HCT116 (cell line): ENCODE measurements around the gene FER. TPM values are rescaled to one million over a fixed set of nuclear protein-coding genes. Genes with fewer than 3 reads are reported as not detected.

ENCODE experiments used
- ATAC-seq: fragments of 200-7000 bp; cut with Tn5 transposase; 2 replicates; pipeline ENCODE4 v1.9.1; 2020; ENCODE audit warnings: mild to moderate bottlenecking, moderate library complexity
- BruUV-seq: library from RNA; stranded (reverse); fragments of 400-500 nt; replicated peaks from 2 replicates; lab custom pipeline; 2021; lab: Mats Ljungman, UMichigan
- CTCF ChIA-PET: fragments of 300-600 bp; sonication (Branson Sonifier 250); formaldehyde crosslinking; loops from one replicate; lab custom pipeline; 2021; ENCODE audit warnings: antibody characterized with exemption; lab: Charles Lee
- POLR2A ChIA-PET: fragments of 300-600, 350-600 bp; sonication (Branson Sonifier 250); formaldehyde crosslinking; loops from one replicate; lab custom pipeline; 2021; ENCODE audit warnings: antibody characterized with exemption; lab: Charles Lee
- RAD21 ChIA-PET, 2 experiments: fragments of 300-600 bp; sonication (Branson Sonifier 250); formaldehyde crosslinking; loops; one replicate each; lab custom pipeline; 2023; ENCODE audit warnings: low total read pairs in 2 of 2; ENCODE audit not compliant: uncharacterized antibody in 2 of 2, unreplicated experiment in 2 of 2, low non-redundant PET in 1 of 2; lab: Charles Lee
- DNase-seq: peaks from one replicate; pipeline ENCODE4 v3.0.0-alpha.2; 2010; ENCODE audit warnings: low read depth, low spot score
- H2AFZ ChIP-seq: fragments of 200-600 bp; shearing (Covaris generic), sonication (generic); 2 replicates; pipeline ENCODE4 v1.6.1; 2017; ENCODE audit warnings: low read depth, mixed run types, mixed read lengths, antibody characterized with exemption, low read length; ENCODE audit not compliant: poor library complexity, severe bottlenecking
- H3K27ac ChIP-seq: 2 replicates; pipeline ENCODE4 v1.5.1; 2012; ENCODE audit warnings: low read depth, low read length
- H3K27me3 ChIP-seq: fragments of 200-600 bp; sonication (generic); 2 replicates; pipeline ENCODE4 v1.6.1; 2016; ENCODE audit warnings: mixed run types, low read length, mixed read lengths; ENCODE audit not compliant: insufficient read depth
- H3K36me3 ChIP-seq, 2 experiments: fragments of 200-500 bp in 1 of 2; fragments of 200-600 bp in 1 of 2; sonication (Bioruptor generic) in 1 of 2; sonication (generic) in 1 of 2; 2 replicates each; pipeline versions ENCODE4 v1.5.1 to v1.6.1; 2014 to 2016; ENCODE audit warnings: low read length in 2 of 2, inconsistent platforms in 1 of 2, mixed read lengths in 1 of 2, mixed run types in 1 of 2; ENCODE audit not compliant: insufficient read depth in 2 of 2, control insufficient read depth in 1 of 2
- H3K4me1 ChIP-seq, 2 experiments: fragments of 200-600 bp in 1 of 2; sonication (generic) in 1 of 2; 2 replicates each; pipeline versions ENCODE4 v1.5.1 to v1.6.1; 2012 to 2017; ENCODE audit warnings: low read length in 2 of 2, inconsistent platforms in 1 of 2, mild to moderate bottlenecking in 1 of 2, mixed read lengths in 1 of 2, mixed run types in 1 of 2, moderate library complexity in 1 of 2; ENCODE audit not compliant: insufficient read depth in 2 of 2, control insufficient read depth in 1 of 2
- H3K4me2 ChIP-seq: fragments of 200-600 bp; sonication (generic); 2 replicates; pipeline ENCODE4 v1.6.1; 2017; ENCODE audit warnings: mixed run types, low read length, mixed read lengths
- H3K4me3 ChIP-seq, 2 experiments: fragments of 200-600 bp in 1 of 2; sonication (generic) in 1 of 2; replicated peaks in 1 of 2; 2 replicates each; pipeline ENCODE4 v1.5.1; 2011 to 2016; ENCODE audit warnings: low read length in 2 of 2, control low read depth in 1 of 2, low read depth in 1 of 2, mild to moderate bottlenecking in 1 of 2, mixed read lengths in 1 of 2, mixed run types in 1 of 2
- H3K79me2 ChIP-seq: fragments of 200-600 bp; sonication (generic); 2 replicates; pipeline ENCODE4 v1.6.1; 2017; ENCODE audit warnings: mild to moderate bottlenecking, mixed run types, low read length, moderate library complexity, mixed read lengths; ENCODE audit not compliant: insufficient read depth
- H3K9ac ChIP-seq: fragments of 200-600 bp; sonication (generic); 2 replicates; pipeline ENCODE4 v1.6.1; 2016; ENCODE audit warnings: low read length, mixed read lengths
- H3K9me2 ChIP-seq: fragments of 200-600 bp; sonication (generic), shearing (Covaris generic); 2 replicates; pipeline ENCODE4 v1.6.1; 2017; ENCODE audit warnings: mixed run types, mild to moderate bottlenecking, moderate library complexity; ENCODE audit not compliant: insufficient read depth
- H3K9me3 ChIP-seq, 2 experiments: fragments of 200-500 bp in 1 of 2; fragments of 200-600 bp in 1 of 2; sonication (Bioruptor generic) in 1 of 2; sonication (generic) in 1 of 2; 2 replicates each; pipeline ENCODE4 v1.6.1; 2014 to 2017; ENCODE audit warnings: low read length in 2 of 2, mixed read lengths in 2 of 2, inconsistent platforms in 1 of 2, low read depth in 1 of 2, mild to moderate bottlenecking in 1 of 2, mixed run types in 1 of 2, moderate library complexity in 1 of 2; ENCODE audit not compliant: control insufficient read depth in 1 of 2, insufficient read depth in 1 of 2
- H4K20me1 ChIP-seq: fragments of 200-600 bp; sonication (generic), shearing (Covaris generic); 2 replicates; pipeline ENCODE4 v1.6.1; 2017; ENCODE audit warnings: mixed run types, mild to moderate bottlenecking, moderate library complexity; ENCODE audit not compliant: insufficient read depth
- ELF1 ChIP-seq: IDR thresholded peaks from 2 replicates; pipeline ENCODE4 v1.6.1; 2012; ENCODE audit warnings: low read depth, borderline replicate concordance
- POLR2AphosphoS5 ChIP-seq: IDR thresholded peaks from 2 replicates; pipeline ENCODE4 v1.6.1; 2011; ENCODE audit warnings: mild to moderate bottlenecking, low read depth, low read length, moderate library complexity
- RAD21 ChIP-seq: IDR thresholded peaks from 2 replicates; pipeline ENCODE4 v1.6.1; 2012; ENCODE audit warnings: low read depth, mild to moderate bottlenecking
- SIN3A ChIP-seq: IDR thresholded peaks from 2 replicates; pipeline ENCODE4 v1.6.1; 2012; ENCODE audit warnings: low read depth
- TCF7L2 ChIP-seq: IDR thresholded peaks from 2 replicates; pipeline ENCODE4 v1.7.0; 2011; ENCODE audit warnings: borderline replicate concordance, inconsistent platforms; ENCODE audit not compliant: insufficient read depth, insufficient read length; ENCODE audit errors: extremely low read depth
- YY1 ChIP-seq: IDR thresholded peaks from 2 replicates; pipeline ENCODE4 v1.6.1; 2011; ENCODE audit warnings: low read length, low read depth, moderate library complexity, mild to moderate bottlenecking; ENCODE audit not compliant: insufficient replicate concordance; ENCODE audit errors: extremely low read depth
- intact Hi-C: fragments of 100-400 bp; cut with micrococcal nuclease; formaldehyde crosslinking; loops from 2 replicates; pipeline ENCODE4 v1.10.0; 2022
- total RNA-seq: library from RNA; stranded (reverse); gene quantifications from one replicate; pipeline ENCODE4 v1.2.1, GENCODE V29; 2021; ENCODE audit not compliant: unreplicated experiment
- TF ChIP-seq, protein P1 (sequence below): IDR thresholded peaks from 2 replicates; pipeline ENCODE4 v1.6.1; 2011; ENCODE audit warnings: mild to moderate bottlenecking, low read length, moderate library complexity; ENCODE audit not compliant: insufficient replicate concordance; ENCODE audit errors: extremely low read depth

The FER gene
- total RNA-seq, 1 experiment from 2014 or later, result 32.0 TPM

DNA sequence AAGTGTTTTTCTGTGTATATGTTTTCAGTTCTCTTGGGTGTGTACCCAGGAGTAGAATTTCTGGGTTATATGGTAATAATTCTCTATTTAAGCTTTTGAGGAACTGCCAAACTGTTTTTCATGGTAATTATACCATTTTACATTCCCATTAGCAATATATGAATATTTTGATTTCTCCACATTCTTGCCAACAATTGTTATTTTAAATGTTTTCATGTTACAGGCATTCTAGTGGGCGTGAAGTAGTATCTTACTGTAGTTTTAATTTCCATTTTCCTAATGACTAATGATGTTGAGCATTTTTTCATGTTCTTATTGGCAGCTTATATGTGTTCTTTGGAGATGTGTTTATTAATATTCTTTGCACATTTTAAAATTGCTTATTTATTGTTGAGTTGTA lies 199.5 kb downstream of the FER start:
- Histone ChIP-seq H3K27ac (no peak overlapping the region), H3K4me3 (no peak overlapping the region), H3K9ac (no peak overlapping the region), H3K4me1 (no peaks in the 10 kb centered on the region), H3K79me2 (no peaks in the 10 kb centered on the region), H3K9me3 (no peaks in the 10 kb centered on the region), H3K4me2 (no peak overlapping the region), H3K36me3 (no peaks in the 10 kb centered on the region), H4K20me1 (no peaks in the 10 kb centered on the region), H2AFZ (no peak overlapping the region), H3K27me3 (no peaks in the 10 kb centered on the region), H3K9me2 (no peaks in the 10 kb centered on the region)
- intact Hi-C loops, result no loop called here
- CTCF ChIA-PET, result no interaction called here
- TF ChIP-seq POLR2AphosphoS5, result no peak
- TF ChIP-seq TCF7L2, result no peak
- no peak for TF ChIP-seq YY1
- ATAC-seq (no peak), DNase-seq (no peak)
- BruUV-seq, result no TSS peak
- RAD21 ChIA-PET, result no interaction called here
- POLR2A ChIA-PET, result no interaction called here

DNA sequence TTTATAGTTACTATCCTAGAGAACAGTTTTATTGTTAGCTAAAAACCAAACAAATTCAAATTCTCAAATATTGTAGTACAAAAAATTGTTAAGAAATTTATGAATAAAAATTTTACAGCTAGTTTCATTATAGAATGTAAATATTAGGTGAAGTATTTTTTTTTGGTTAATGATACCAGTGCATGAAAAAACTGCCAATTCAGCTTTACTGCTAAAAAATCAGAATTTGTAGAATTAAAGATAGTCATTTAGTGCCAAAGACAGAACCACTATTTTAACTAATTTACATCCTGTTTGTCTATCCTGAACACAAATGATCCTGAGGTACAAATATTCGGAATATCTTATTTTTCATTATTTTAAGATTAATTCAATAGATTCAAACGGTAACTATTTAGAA lies 202.6 kb downstream of the FER start:
- H3K9ac ChIP-seq, result no peak overlapping the region
- H2AFZ ChIP-seq, result no peak overlapping the region
- POLR2A ChIA-PET, result no interaction called here
- no peaks in the 10 kb centered on the region for H3K9me2 ChIP-seq
- H3K4me2 ChIP-seq, result no peak overlapping the region
- no peaks in the 10 kb centered on the region for H3K27me3 ChIP-seq
- DNase-seq, result no peak
- TF ChIP-seq ELF1 (no peak), SIN3A (no peak), RAD21 (no peak)
- TF ChIP-seq, protein P1, sequence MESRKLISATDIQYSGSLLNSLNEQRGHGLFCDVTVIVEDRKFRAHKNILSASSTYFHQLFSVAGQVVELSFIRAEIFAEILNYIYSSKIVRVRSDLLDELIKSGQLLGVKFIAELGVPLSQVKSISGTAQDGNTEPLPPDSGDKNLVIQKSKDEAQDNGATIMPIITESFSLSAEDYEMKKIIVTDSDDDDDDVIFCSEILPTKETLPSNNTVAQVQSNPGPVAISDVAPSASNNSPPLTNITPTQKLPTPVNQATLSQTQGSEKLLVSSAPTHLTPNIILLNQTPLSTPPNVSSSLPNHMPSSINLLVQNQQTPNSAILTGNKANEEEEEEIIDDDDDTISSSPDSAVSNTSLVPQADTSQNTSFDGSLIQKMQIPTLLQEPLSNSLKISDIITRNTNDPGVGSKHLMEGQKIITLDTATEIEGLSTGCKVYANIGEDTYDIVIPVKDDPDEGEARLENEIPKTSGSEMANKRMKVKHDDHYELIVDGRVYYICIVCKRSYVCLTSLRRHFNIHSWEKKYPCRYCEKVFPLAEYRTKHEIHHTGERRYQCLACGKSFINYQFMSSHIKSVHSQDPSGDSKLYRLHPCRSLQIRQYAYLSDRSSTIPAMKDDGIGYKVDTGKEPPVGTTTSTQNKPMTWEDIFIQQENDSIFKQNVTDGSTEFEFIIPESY, result no peak
- TF ChIP-seq, all 23 proteins: peak for 0
- ATAC-seq, result no peak
- Histone ChIP-seq H4K20me1 (no peaks in the 10 kb centered on the region), H3K27ac (no peak overlapping the region), H3K4me1 (no peaks in the 10 kb centered on the region), H3K4me3 (no peak overlapping the region), H3K9me3 (no peaks in the 10 kb centered on the region), H3K36me3 (no peaks in the 10 kb centered on the region), H3K79me2 (no peaks in the 10 kb centered on the region)
- ChIA-PET CTCF (no interaction called here), RAD21 (no interaction called here)
- BruUV-seq, result no TSS peak
- intact Hi-C loops, result no loop called here
